GM10266 (cell line): ENCODE measurements around the gene LCMT1.

Source experiments
- DNase-seq: peaks from one replicate; pipeline ENCODE4 v3.0.0; 2012; ENCODE audit errors: extremely low spot score
- CTCF ChIP-seq: IDR thresholded peaks from 2 replicates; pipeline ENCODE4 v1.5.1; 2012; ENCODE audit warnings: mild to moderate bottlenecking, low read depth; ENCODE audit not compliant: control insufficient read depth, insufficient read depth; ENCODE audit errors: missing control alignments

LCMT1 gene

DNA sequence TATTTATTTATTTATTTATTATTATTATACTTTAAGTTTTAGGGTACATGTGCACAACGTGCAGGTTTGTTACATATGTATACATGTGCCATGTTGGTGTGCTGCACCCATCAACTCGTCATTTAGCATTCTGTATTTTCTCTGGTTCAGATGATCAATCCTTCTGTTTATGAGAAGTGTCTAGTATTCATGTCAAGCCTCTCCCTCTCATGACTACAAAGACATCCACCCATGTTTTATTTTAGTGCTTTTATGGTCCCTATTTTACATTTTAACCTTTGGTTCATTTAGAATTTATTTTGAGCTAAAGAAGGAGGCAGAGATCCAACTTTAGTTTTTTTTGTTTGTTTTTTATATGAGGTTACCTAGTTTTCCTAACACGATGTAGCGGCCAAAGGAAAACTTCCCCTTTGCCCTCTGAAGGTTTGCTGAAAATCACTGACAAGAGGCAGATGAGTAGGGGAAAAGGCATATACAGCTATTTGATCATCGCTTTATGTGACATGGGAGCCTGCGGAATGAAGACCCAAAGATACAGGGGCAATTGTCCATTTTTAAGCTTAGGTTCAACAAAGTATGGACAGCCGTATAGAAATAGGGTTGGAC lies 82.8 kb downstream of the LCMT1 start:
- TF ChIP-seq CTCF = no peak
- no peak for DNase-seq

DNA sequence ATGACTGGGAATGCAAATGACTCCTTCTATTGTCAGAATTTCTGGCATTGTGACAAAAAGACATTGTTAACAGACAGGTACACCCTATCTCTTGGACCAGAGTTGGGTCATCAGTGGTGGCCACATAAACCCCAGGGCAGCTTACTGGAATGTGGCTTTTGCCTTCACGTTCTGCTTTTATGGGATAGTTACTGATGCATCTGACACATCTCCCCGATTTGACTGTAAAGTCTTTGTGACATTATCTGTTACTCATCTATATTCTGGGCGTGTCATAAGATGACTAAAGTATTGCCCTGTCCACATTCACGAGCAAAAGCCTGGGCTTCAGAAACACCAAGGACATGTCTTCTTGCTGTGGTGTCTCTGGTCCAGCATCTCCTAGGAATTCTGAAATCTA lies 86.5 kb downstream of the LCMT1 start:
- no peak for TF ChIP-seq CTCF
- DNase-seq = no peak

DNA sequence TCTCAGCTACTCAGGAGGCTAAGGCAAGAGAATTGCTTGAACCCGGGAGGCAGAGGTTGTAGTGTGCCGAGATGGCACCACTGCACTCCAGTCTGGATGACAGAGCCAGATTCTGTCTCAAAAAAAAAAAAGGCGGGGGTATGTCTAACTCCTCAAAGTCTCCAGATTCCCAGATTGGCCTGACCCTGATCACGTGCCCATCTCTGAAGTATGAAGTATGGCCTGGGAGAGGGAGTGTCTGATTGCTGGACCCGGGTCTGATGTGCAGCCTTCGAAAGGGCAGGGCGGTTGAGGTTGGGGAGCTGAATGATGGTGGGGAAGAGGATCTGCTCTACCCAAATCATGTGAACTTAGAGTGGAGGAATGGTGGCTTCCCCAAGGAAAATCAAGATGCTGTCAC lies 87.9 kb downstream of the LCMT1 start:
- TF ChIP-seq CTCF = no peak
- DNase-seq = no peak

GRCh38 chr16:25210758-25211157 lies 99.2 kb downstream of the LCMT1 start:
- TF ChIP-seq CTCF = no peak
- no peak for DNase-seq

DNA sequence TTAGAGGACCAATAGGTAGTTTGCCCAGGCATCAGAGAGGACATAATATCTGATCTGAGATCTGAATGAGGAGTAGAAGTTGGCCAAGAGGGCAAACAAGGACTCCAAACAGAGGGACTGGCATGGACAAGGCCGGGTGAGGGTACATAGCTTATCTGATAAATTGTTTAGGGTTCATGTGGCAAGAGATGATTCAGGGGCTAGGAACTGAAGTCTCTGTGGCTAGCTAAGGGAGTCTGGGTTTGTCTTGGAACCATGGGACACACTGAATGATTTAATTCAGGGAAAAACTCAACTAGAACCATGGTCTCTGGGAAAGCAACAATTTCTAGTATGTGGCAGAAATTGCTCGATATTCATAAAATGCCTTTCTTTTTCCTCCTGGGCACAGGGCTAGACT lies 101.1 kb downstream of the LCMT1 start:
- DNase-seq = no peak

DNA sequence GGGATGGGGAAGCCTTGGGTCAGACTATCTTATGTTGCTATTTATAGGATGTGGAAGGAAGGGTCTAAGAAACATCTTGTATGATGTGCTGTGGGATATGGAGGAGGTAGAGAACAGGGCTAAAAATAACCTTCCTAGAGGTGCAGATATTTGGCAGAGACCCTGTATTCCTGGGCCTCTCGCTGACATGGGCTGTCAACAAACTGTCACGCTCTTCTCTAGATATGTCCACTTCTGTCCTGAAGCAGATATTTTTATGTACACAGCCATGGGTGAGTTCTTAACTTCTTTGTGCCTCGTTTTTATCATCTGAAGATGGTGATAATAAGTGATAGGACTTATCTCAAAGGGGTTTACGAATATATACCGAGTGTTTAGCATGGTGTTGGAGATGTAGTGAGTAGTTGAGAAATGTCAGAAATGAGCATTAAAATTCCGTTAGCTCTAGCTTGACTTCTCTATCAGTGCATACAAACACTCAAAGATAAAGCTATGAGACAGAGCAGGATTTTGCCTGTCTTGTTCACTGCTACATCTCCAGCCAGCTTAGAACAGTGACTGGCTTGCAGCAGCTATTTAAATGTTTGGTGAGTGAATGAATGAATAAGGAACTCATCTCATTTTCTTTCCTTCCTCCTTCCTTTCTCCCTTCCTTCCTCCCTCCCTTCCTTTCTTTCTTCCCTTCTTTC lies 102.3 kb downstream of the LCMT1 start:
- TF ChIP-seq CTCF = no peak
- DNase-seq = no peak

More for the DNA sequence above, 101.1 kb downstream of the LCMT1 start:
- no peak for TF ChIP-seq CTCF

- TF ChIP-seq CTCF = no peak
- no peak for DNase-seq
Measured at GRCh38 chr16:25217112-25217511, 105.6 kb downstream of the LCMT1 start.
